Spleen (tissue), 11 donors: Measurements from ENCODE around the gene DCDC1. TPM values are rescaled to one million over a fixed set of nuclear protein-coding genes. Genes with fewer than 3 reads are reported as not detected.

ENCODE experiments used
- DNase-seq: peaks from one replicate; pipeline ENCODE4 v3.0.0-alpha.2; 2020
- H3K27ac ChIP-seq, 8 donors: fragments of 200-600 bp; sonication (generic) in 7 of 8; 1 replicate in 4 of 8; 2 replicates in 4 of 8; pipeline versions ENCODE4 v1.5.0 to v1.8.0; 2016 to 2021; ENCODE audit warnings: inconsistent platforms in 4 of 8, mild to moderate bottlenecking in 4 of 8, moderate library complexity in 1 of 8
- H3K27me3 ChIP-seq, 7 donors: fragments of 200-600 bp; sonication (generic) in 6 of 7; replicated peaks in 1 of 7; 1 replicate in 4 of 7; 2 replicates in 3 of 7; pipeline versions ENCODE4 v1.5.0 to v1.8.0; 2016 to 2021; ENCODE audit warnings: inconsistent platforms in 3 of 7, mild to moderate bottlenecking in 1 of 7
- H3K36me3 ChIP-seq, 6 donors: fragments of 200-600 bp; sonication (generic) in 5 of 6; 1 replicate in 4 of 6; 2 replicates in 2 of 6; pipeline versions ENCODE4 v1.5.0 to v1.8.0; 2016 to 2021; ENCODE audit warnings: inconsistent platforms in 2 of 6
- H3K4me1 ChIP-seq, 6 donors: fragments of 200-600 bp; sonication (generic) in 5 of 6; 1 replicate in 3 of 6; 2 replicates in 3 of 6; pipeline versions ENCODE4 v1.5.0 to v1.8.0; 2016 to 2021; ENCODE audit warnings: inconsistent platforms in 3 of 6
- H3K4me3 ChIP-seq, 8 donors: fragments of 200-600 bp; sonication (generic) in 7 of 8; 1 replicate in 4 of 8; 2 replicates in 4 of 8; pipeline versions ENCODE4 v1.5.0 to v1.8.0; 2016 to 2021; ENCODE audit warnings: inconsistent platforms in 4 of 8, mild to moderate bottlenecking in 4 of 8, moderate library complexity in 2 of 8
- H3K9me3 ChIP-seq, 8 donors: fragments of 200-600 bp; sonication (generic) in 7 of 8; 1 replicate in 4 of 8; 2 replicates in 4 of 8; pipeline versions ENCODE4 v1.5.0 to v1.8.0; 2016 to 2021; ENCODE audit warnings: inconsistent platforms in 4 of 8
- POLR2A ChIP-seq, 3 donors: fragments of 450-650 bp; IDR thresholded peaks; one replicate each; pipeline ENCODE4 v1.5.1; 2017; ENCODE audit warnings: antibody characterized with exemption in 3 of 3, mild to moderate bottlenecking in 1 of 3
- POLR2AphosphoS5 ChIP-seq, 3 donors: sonication (generic); formaldehyde crosslinking; IDR thresholded peaks; one replicate each; pipeline ENCODE4 v1.5.1; 2017; ENCODE audit warnings: antibody characterized with exemption in 3 of 3
- WGBS, 5 donors: extraction: QIAGEN DNeasy Blood & Tissue Kit in 3 of 5; methylation state at CpG; one replicate each; pipeline versions ENCODE4 v1.1.5 to v1.1.7; 2013 to 2018; 5-methylcytosine and 5-hydroxymethylcytosine counted together
- intact Hi-C: fragments of 100-400 bp; cut with DNase I; formaldehyde crosslinking; loops from one replicate; pipeline ENCODE4 v1.15.0; 2023; ENCODE audit warnings: low total_unique reads
- polyA plus RNA-seq, 3 donors: library from polyadenylated mRNA; stranded (reverse); fragments of 200-250 nt; gene quantifications; one replicate each; pipeline ENCODE4 v1.2.1, GENCODE V29; 2013
- total RNA-seq, 7 donors: library from RNA; depleted of rRNA in 3 of 7; stranded (reverse); fragments of >200 nt in 3 of 7; fragmentation: NEBNext Ultra II Directional in 4 of 7; extraction: Animal tissue kit (Norgen Biotek cat#: 25700) in 4 of 7; gene quantifications; one replicate each; pipeline versions ENCODE4 v1.1.0 to v1.2.1, GENCODE V29; 2016 to 2021
- TF ChIP-seq, protein P1 (sequence below), 11 experiments: fragments of 200-600 bp in 7 of 11; fragments of 450-650 bp in 4 of 11; sonication (generic) in 4 of 11; IDR thresholded peaks in 8 of 11; conservative IDR thresholded peaks in 3 of 11; 1 replicate in 7 of 11; 2 replicates in 4 of 11; pipeline versions ENCODE4 v1.4.0 to v1.8.0; 2016 to 2021; ENCODE audit warnings: antibody characterized with exemption in 11 of 11, inconsistent platforms in 4 of 11, mild to moderate bottlenecking in 1 of 11
- donor health status: healthy with polysubstance abuse.
- donor health status: DM: no; HTN: no; CAD: no; lungs with moderate emphysema.
- donor health status: DM: no; HTN: no; CAD: no.
- donor health status: Bipolar disorder and iron deficiency.
- donor health status: healthy.
- donor health status: DM: no; HTN: no; CAD: no.
- donor health status: DM: yes; HTN: yes; CAD: no.

Gene DCDC1
- total and polyA plus RNA-seq, 10 donors: 0.03 to 0.88 (median 0.25) TPM; not detected in 6

DNA sequence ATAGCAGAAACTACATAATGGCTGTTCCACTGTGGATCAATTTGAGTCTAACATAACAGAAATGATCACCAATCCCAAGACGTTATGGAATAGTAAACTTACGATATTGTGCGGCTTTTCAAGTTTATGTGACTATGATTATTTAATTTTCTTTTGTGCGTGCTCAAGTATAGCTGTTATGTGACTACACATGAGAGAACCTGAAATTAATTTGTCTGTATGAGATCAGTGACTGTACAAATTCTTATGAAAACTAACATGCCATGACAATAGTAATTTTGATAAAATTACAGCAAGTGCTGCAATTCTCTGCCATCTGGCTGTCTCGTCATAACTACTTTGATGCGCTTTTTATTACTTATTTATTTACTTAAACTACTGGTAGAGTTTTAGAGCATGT is 343.2 kb downstream of the DCDC1 start:
- Histone ChIP-seq H3K36me3 (no peaks in the 10 kb centered on the region), H3K27ac (no peak overlapping the region), H3K4me1 (no peaks in the 10 kb centered on the region), H3K4me3 (no peak overlapping the region), H3K27me3 (no peaks in the 10 kb centered on the region), H3K9me3 (no peaks in the 10 kb centered on the region)
- 88 to 93% (median 89%) methylated on average over 6 of the region's 6 CpGs for WGBS, 5 donors
- intact Hi-C loops: no loop called here
- no peak for DNase-seq
- TF ChIP-seq POLR2AphosphoS5 (IDR thresholded peaks at IDR 0.05): no peak
- TF ChIP-seq, protein P1, sequence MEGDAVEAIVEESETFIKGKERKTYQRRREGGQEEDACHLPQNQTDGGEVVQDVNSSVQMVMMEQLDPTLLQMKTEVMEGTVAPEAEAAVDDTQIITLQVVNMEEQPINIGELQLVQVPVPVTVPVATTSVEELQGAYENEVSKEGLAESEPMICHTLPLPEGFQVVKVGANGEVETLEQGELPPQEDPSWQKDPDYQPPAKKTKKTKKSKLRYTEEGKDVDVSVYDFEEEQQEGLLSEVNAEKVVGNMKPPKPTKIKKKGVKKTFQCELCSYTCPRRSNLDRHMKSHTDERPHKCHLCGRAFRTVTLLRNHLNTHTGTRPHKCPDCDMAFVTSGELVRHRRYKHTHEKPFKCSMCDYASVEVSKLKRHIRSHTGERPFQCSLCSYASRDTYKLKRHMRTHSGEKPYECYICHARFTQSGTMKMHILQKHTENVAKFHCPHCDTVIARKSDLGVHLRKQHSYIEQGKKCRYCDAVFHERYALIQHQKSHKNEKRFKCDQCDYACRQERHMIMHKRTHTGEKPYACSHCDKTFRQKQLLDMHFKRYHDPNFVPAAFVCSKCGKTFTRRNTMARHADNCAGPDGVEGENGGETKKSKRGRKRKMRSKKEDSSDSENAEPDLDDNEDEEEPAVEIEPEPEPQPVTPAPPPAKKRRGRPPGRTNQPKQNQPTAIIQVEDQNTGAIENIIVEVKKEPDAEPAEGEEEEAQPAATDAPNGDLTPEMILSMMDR (IDR thresholded peaks at IDR 0.05 in 8 of 11, conservative IDR thresholded peaks at IDR 0.05 in 3 of 11): no peak
- TF ChIP-seq POLR2A (IDR thresholded peaks at IDR 0.05): no peak

DNA sequence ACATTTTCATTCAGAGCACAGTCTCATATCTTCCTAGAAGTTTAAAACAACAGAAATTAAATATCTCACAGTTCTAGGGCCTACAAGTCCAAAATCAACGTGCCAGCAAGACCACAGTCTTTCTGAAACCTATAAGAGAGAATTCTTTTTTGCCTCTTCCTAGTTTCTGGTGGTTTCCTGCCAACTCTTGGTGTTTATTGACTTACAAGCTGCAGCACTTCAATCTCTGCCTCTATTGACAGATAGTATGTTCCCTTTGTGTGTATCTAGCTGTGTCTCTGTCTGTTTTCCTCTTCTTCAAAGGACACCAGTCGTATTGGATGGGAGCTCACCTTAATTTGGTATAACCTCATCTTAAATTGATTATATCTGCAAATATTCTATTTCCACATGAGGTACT is 347.5 kb downstream of the DCDC1 start:
- TF ChIP-seq, protein P1 (IDR thresholded peaks at IDR 0.05 in 8 of 11, conservative IDR thresholded peaks at IDR 0.05 in 3 of 11): no peak
- TF ChIP-seq POLR2AphosphoS5 (IDR thresholded peaks at IDR 0.05): no peak
- no peak for TF ChIP-seq POLR2A (IDR thresholded peaks at IDR 0.05)
- no peak overlapping the region for H3K27ac ChIP-seq
- H3K36me3 ChIP-seq: no peaks in the 10 kb centered on the region
- no peaks in the 10 kb centered on the region for H3K9me3 ChIP-seq
- no peaks in the 10 kb centered on the region for H3K27me3 ChIP-seq
- no peak overlapping the region for H3K4me3 ChIP-seq
- intact Hi-C loops: no loop called here
- 49 to 72% (median 63%) methylated on average over 2 of the region's 2 CpGs for WGBS, 5 donors
- H3K4me1 ChIP-seq: no peaks in the 10 kb centered on the region
- no peak for DNase-seq

DNA sequence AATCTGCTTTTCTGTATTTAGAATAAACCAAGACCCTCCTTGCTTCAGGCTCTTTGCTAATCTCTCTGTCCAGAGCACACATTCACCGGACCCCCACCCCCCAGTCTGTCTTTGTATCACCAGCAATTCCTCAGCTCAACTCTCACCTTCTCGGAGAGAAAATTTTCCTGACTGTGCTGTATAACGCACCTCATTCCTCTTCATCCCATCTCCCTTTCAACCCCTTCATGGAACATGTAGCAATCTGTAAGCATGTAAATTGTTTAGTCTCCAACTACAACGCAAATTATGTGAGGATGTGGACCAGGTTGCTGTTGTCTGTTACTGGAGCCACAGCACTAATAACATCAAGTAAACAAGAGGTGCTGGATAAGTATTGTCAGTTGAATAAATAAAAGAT is 349.8 kb downstream of the DCDC1 start:
- Histone ChIP-seq H3K27me3 (no peaks in the 10 kb centered on the region), H3K9me3 (no peaks in the 10 kb centered on the region), H3K4me1 (no peaks in the 10 kb centered on the region), H3K4me3 (no peak overlapping the region), H3K27ac (no peak overlapping the region), H3K36me3 (no peaks in the 10 kb centered on the region)
- intact Hi-C loops: no loop called here
- TF ChIP-seq POLR2A (IDR thresholded peaks at IDR 0.05) (no peak), POLR2AphosphoS5 (IDR thresholded peaks at IDR 0.05) (no peak)
- TF ChIP-seq, protein P1 (IDR thresholded peaks at IDR 0.05 in 8 of 11, conservative IDR thresholded peaks at IDR 0.05 in 3 of 11): no peak
- WGBS, 5 donors: 80 to 89% (median 88%) methylated on average over 4 of the region's 4 CpGs
- DNase-seq: no peak

DNA sequence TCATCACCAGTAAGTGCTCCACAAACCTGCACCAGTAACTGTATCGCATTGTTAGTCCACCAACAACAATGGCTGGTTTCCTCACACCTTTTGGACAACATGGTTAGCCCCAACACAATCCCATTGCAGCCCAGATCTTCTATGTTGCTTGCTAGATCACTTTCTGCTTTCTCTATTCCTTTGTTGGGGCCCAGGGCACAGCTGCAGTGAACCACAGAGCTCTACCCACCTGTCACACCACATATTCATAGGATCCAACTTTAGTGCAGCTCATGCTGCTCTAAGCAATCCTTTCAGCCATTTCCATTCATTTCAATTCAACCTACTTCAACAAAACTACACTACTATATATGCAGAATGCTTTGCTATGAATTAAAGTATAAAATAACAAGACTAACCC is 364.3 kb downstream of the DCDC1 start:
- DNase-seq: no peak
- TF ChIP-seq POLR2A (IDR thresholded peaks at IDR 0.05) (no peak), POLR2AphosphoS5 (IDR thresholded peaks at IDR 0.05) (no peak)
- TF ChIP-seq, protein P1 (IDR thresholded peaks at IDR 0.05 in 8 of 11, conservative IDR thresholded peaks at IDR 0.05 in 3 of 11): no peak
- intact Hi-C loops: no loop called here
- no peaks in the 10 kb centered on the region for H3K4me1 ChIP-seq
- no peaks in the 10 kb centered on the region for H3K27me3 ChIP-seq
- 68 to 97% (median 85%) methylated on average over 1 of the region's 1 CpG for WGBS, 5 donors
- no peaks in the 10 kb centered on the region for H3K36me3 ChIP-seq
- H3K4me3 ChIP-seq: no peak overlapping the region
- no peaks in the 10 kb centered on the region for H3K9me3 ChIP-seq
- H3K27ac ChIP-seq: no peak overlapping the region
